ENCODE data around the gene KIAA0232.

The KIAA0232 gene

GRCh38 chr4:6851431-6851830 lies 68.9 kb downstream of the KIAA0232 start:
- no peak for DNase-seq

- no peak for DNase-seq
Measured at GRCh38 chr4:6851962-6852361, 69.4 kb downstream of the KIAA0232 start.

- no peak for DNase-seq
Measured at GRCh38 chr4:6852582-6852981, 70.1 kb downstream of the KIAA0232 start.

- DNase-seq = peak; percentile 63 to 72
Measured at GRCh38 chr4:6854098-6854744, 71.7 kb downstream of the KIAA0232 start.

GRCh38 chr4:6855692-6856297 lies 73.3 kb downstream of the KIAA0232 start:
- DNase-seq = peak; percentile 47 to 55

- DNase-seq = no peak
Measured at GRCh38 chr4:6856391-6856790, 73.9 kb downstream of the KIAA0232 start.

GRCh38 chr4:6857009-6857882 lies 74.7 kb downstream of the KIAA0232 start:
- DNase-seq = no peak

- no peak for DNase-seq
Measured at GRCh38 chr4:6858997-6859396, 76.5 kb downstream of the KIAA0232 start.

GRCh38 chr4:6859543-6859942 lies 77.0 kb downstream of the KIAA0232 start:
- no peak for DNase-seq

GRCh38 chr4:6868386-6868785 lies 85.9 kb downstream of the KIAA0232 start:
- DNase-seq = no peak

- DNase-seq = no peak
Measured at GRCh38 chr4:6869944-6870343, 87.4 kb downstream of the KIAA0232 start.

GRCh38 chr4:6873291-6873690 lies 90.8 kb downstream of the KIAA0232 start:
- DNase-seq = no peak

- peak; percentile 61 to 70 for DNase-seq
Measured at GRCh38 chr4:6873792-6874461, 91.4 kb downstream of the KIAA0232 start.

- DNase-seq = no peak
Measured at GRCh38 chr4:6874981-6875380, 92.5 kb downstream of the KIAA0232 start.

GRCh38 chr4:6875431-6875831 lies 92.9 kb downstream of the KIAA0232 start:
- DNase-seq = peak; percentile 92 to 94

GRCh38 chr4:6876440-6876839 lies 93.9 kb downstream of the KIAA0232 start:
- no peak for DNase-seq

- no peak for DNase-seq
Measured at GRCh38 chr4:6877067-6877466, 94.5 kb downstream of the KIAA0232 start.

- DNase-seq = no peak
Measured at GRCh38 chr4:6878451-6879059, 96.0 kb downstream of the KIAA0232 start.

GRCh38 chr4:6880691-6881090 lies 98.2 kb downstream of the KIAA0232 start:
- DNase-seq = no peak

GRCh38 chr4:6881908-6882307 lies 99.4 kb downstream of the KIAA0232 start:
- no peak for DNase-seq

GRCh38 chr4:6884341-6884870 lies 101.9 kb downstream of the KIAA0232 start:
- DNase-seq = no peak

- peak; percentile 84 to 92 for DNase-seq
Measured at GRCh38 chr4:6885953-6886557, 103.5 kb downstream of the KIAA0232 start.

All from inflammatory macrophage (primary cell).